Gastrocnemius medialis (tissue), 4 donors: ENCODE data around the gene CACNB4.

ENCODE experiments used
- CTCF ChIP-seq, 5 experiments: fragments of 450-650 bp in 3 of 5; fragments of 200-600 bp in 2 of 5; sonication (generic) in 2 of 5; IDR thresholded peaks in 4 of 5; conservative IDR thresholded peaks in 1 of 5; 1 replicate in 4 of 5; 2 replicates in 1 of 5; pipeline ENCODE4 v1.5.1; 2016 to 2019; ENCODE audit warnings: antibody characterized with exemption in 5 of 5, mild to moderate bottlenecking in 3 of 5, moderate library complexity in 3 of 5
- POLR2A ChIP-seq, 2 donors: fragments of 450-650 bp; IDR thresholded peaks; one replicate each; pipeline ENCODE4 v1.6.1; 2017; ENCODE audit warnings: antibody characterized with exemption in 2 of 2, mild to moderate bottlenecking in 2 of 2, moderate library complexity in 2 of 2

DNA sequence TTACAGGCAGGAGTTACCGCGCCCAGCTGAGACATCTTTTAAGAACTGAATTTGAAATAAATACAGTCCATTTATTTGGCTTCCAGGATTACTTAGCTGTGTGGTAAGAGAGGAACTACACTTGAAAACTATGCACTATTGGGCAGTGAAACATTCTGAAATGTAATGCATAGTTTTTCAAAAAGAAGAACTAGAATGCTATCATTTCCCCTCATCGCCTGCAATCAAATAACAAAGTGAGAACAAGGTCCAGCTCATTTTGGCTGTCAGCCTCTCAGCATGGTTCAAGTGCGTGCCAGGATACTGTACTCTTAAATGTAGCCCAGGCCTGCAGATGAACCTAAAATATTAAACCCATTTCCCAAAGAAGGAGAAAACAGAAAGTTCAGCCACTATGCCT is 194.0 kb downstream of the CACNB4 start:
- no peak for TF ChIP-seq CTCF (IDR thresholded peaks at IDR 0.05 in 4 of 5, conservative IDR thresholded peaks at IDR 0.05 in 1 of 5)
- no peak for TF ChIP-seq POLR2A (IDR thresholded peaks at IDR 0.05)
